Measurements from ENCODE around the gene DCBLD2.

The DCBLD2 gene

GRCh38 chr3:98906230-98906629, 4.7 kb upstream of the DCBLD2 start:
- no peak for TF ChIP-seq CTCF (IDR thresholded peaks at IDR 0.05)
- Histone ChIP-seq H3K4me1 (ENCODE audit: control insufficient read depth in 1 of 2, insufficient read depth in 1 of 2, low read depth in 1 of 2, low read length in 1 of 2) (peaks cover 6 to 7% of the 10 kb centered on the region in 2 experiments), H3K9me3 (no peaks in the 10 kb centered on the region), H3K4me3 (ENCODE audit: low read depth in 1 of 2, low read length in 1 of 2) (no peak overlapping the region), H3K27me3 (peaks cover 21% of the 10 kb centered on the region), H3K27ac (no peak overlapping the region), H3K36me3 (no peaks in the 10 kb centered on the region)

- peaks cover 13 to 14% of the 10 kb centered on the region in 2 experiments for H3K4me1 ChIP-seq (ENCODE audit: control insufficient read depth in 1 of 2, insufficient read depth in 1 of 2, low read depth in 1 of 2, low read length in 1 of 2)
- H3K27me3 ChIP-seq = peaks cover 43% of the 10 kb centered on the region
- no peaks in the 10 kb centered on the region for H3K9me3 ChIP-seq
- H3K27ac ChIP-seq = no peak overlapping the region
- no peak overlapping the region for H3K4me3 ChIP-seq (ENCODE audit: low read depth in 1 of 2, low read length in 1 of 2)
- TF ChIP-seq CTCF (IDR thresholded peaks at IDR 0.05) = no peak
- H3K36me3 ChIP-seq = no peaks in the 10 kb centered on the region
These were observed 2.4 kb upstream of the DCBLD2 start for GRCh38 chr3:98903705-98904481.

GRCh38 chr3:98903099-98903498, 1.6 kb upstream of the DCBLD2 start:
- no peak for TF ChIP-seq CTCF (IDR thresholded peaks at IDR 0.05)
- no peak overlapping the region for H3K27ac ChIP-seq
- H3K9me3 ChIP-seq = no peaks in the 10 kb centered on the region
- peaks cover 51% of the 10 kb centered on the region for H3K27me3 ChIP-seq
- peaks cover 13 to 14% of the 10 kb centered on the region in 2 experiments for H3K4me1 ChIP-seq (ENCODE audit: control insufficient read depth in 1 of 2, insufficient read depth in 1 of 2, low read depth in 1 of 2, low read length in 1 of 2)
- no peaks in the 10 kb centered on the region for H3K36me3 ChIP-seq
- no peak overlapping the region for H3K4me3 ChIP-seq (ENCODE audit: low read depth in 1 of 2, low read length in 1 of 2)

- Histone ChIP-seq H3K4me3 (ENCODE audit: low read depth in 1 of 2, low read length in 1 of 2) (peak overlapping the region; percentile 67 to 71), H3K27ac (no peak overlapping the region), H3K27me3 (peaks cover 52% of the 10 kb centered on the region), H3K4me1 (ENCODE audit: control insufficient read depth in 1 of 2, insufficient read depth in 1 of 2, low read depth in 1 of 2, low read length in 1 of 2) (peaks cover 13 to 14% of the 10 kb centered on the region in 2 experiments), H3K9me3 (no peaks in the 10 kb centered on the region), H3K36me3 (no peaks in the 10 kb centered on the region)
- no peak for TF ChIP-seq CTCF (IDR thresholded peaks at IDR 0.05)
These were observed 851 bp upstream of the DCBLD2 start for GRCh38 chr3:98902351-98902740.

- Histone ChIP-seq H3K4me1 (ENCODE audit: control insufficient read depth in 1 of 2, insufficient read depth in 1 of 2, low read depth in 1 of 2, low read length in 1 of 2) (peaks cover 13 to 14% of the 10 kb centered on the region in 2 experiments), H3K36me3 (no peaks in the 10 kb centered on the region), H3K27ac (no peak overlapping the region), H3K27me3 (peaks cover 52% of the 10 kb centered on the region), H3K9me3 (no peaks in the 10 kb centered on the region), H3K4me3 (ENCODE audit: low read depth in 1 of 2, low read length in 1 of 2) (peak overlapping the region; percentile 67 to 71)
- TF ChIP-seq CTCF (IDR thresholded peaks at IDR 0.05) = no peak
These were observed 440 bp downstream of the DCBLD2 start for GRCh38 chr3:98901119-98901391.
